Astrocyte (in vitro differentiated cells and primary cell): ENCODE results near the gene CNTN2. TPM values are rescaled to one million over a fixed set of nuclear protein-coding genes. Genes with fewer than 3 reads are reported as not detected.

Source experiments
- DNase-seq: peaks from one replicate; pipeline ENCODE4 v3.0.0-alpha.2; 2010; ENCODE audit warnings: low read depth
- FAIRE-seq: peaks from 2 replicates; lab custom pipeline; 2011; peaks lifted over from hg19 to GRCh38; lab: Jason Lieb, UNC
- H2AFZ ChIP-seq: 2 replicates; pipeline ENCODE4 v1.6.0; 2012; ENCODE audit warnings: low read depth, low read length, inconsistent platforms
- H3K27ac ChIP-seq: 2 replicates; pipeline ENCODE4 v1.5.1; 2011; ENCODE audit warnings: low read depth, low read length, inconsistent platforms
- H3K27me3 ChIP-seq: 2 replicates; pipeline ENCODE4 v1.6.0; 2011; ENCODE audit warnings: low read length, inconsistent platforms; ENCODE audit not compliant: insufficient read depth
- H3K36me3 ChIP-seq: 2 replicates; pipeline ENCODE4 v1.5.1; 2011; ENCODE audit warnings: low read length, inconsistent platforms; ENCODE audit not compliant: insufficient read depth
- H3K4me1 ChIP-seq: 2 replicates; pipeline ENCODE4 v1.5.1; 2011; ENCODE audit warnings: low read length, inconsistent platforms; ENCODE audit not compliant: insufficient read depth
- H3K4me2 ChIP-seq: 2 replicates; pipeline ENCODE4 v1.6.0; 2012; ENCODE audit warnings: low read length, inconsistent platforms
- H3K4me3 ChIP-seq: 2 replicates; pipeline ENCODE4 v1.5.1; 2011; ENCODE audit warnings: low read depth, mild to moderate bottlenecking, low read length, inconsistent platforms; ENCODE audit not compliant: insufficient read depth
- H3K79me2 ChIP-seq: 2 replicates; pipeline ENCODE4 v1.6.0; 2012; ENCODE audit warnings: mild to moderate bottlenecking, low read length, inconsistent platforms; ENCODE audit not compliant: insufficient read depth
- H3K9ac ChIP-seq: 2 replicates; pipeline ENCODE4 v1.6.0; 2012; ENCODE audit warnings: mild to moderate bottlenecking, low read length, inconsistent platforms
- H3K9me3 ChIP-seq: 2 replicates; pipeline ENCODE4 v1.5.1; 2012; ENCODE audit warnings: low read depth, mild to moderate bottlenecking, low read length, inconsistent platforms; ENCODE audit not compliant: insufficient read depth
- H4K20me1 ChIP-seq: 2 replicates; pipeline ENCODE4 v1.6.0; 2012; ENCODE audit warnings: low read length, inconsistent platforms; ENCODE audit not compliant: insufficient read depth
- H3K27ac Mint-ChIP-seq: one replicate; pipeline ENCODE4 v1.8.0; 2021; ENCODE audit warnings: mild to moderate bottlenecking, mixed read lengths; ENCODE audit not compliant: unreplicated experiment
- H3K27me3 Mint-ChIP-seq: one replicate; pipeline ENCODE4 v1.8.0; 2021; ENCODE audit warnings: low read depth, mixed read lengths; ENCODE audit not compliant: unreplicated experiment
- H3K36me3 Mint-ChIP-seq: one replicate; pipeline ENCODE4 v1.8.0; 2021; ENCODE audit warnings: low read depth, mixed read lengths; ENCODE audit not compliant: unreplicated experiment
- H3K4me1 Mint-ChIP-seq: one replicate; pipeline ENCODE4 v1.8.0; 2021; ENCODE audit warnings: low read depth, mixed read lengths; ENCODE audit not compliant: unreplicated experiment
- H3K4me3 Mint-ChIP-seq: one replicate; pipeline ENCODE4 v1.8.0; 2021; ENCODE audit warnings: mild to moderate bottlenecking, moderate library complexity, mixed read lengths; ENCODE audit not compliant: unreplicated experiment
- H3K9me3 Mint-ChIP-seq: one replicate; pipeline ENCODE4 v1.8.0; 2021; ENCODE audit warnings: mild to moderate bottlenecking, mixed read lengths; ENCODE audit not compliant: unreplicated experiment
- EZH2 ChIP-seq: IDR thresholded peaks from 2 replicates; pipeline ENCODE4 v1.6.1; 2012; ENCODE audit warnings: mild to moderate bottlenecking, low read length, inconsistent platforms; ENCODE audit not compliant: insufficient read depth
- total RNA-seq: library from RNA; stranded (reverse); gene quantifications from 2 replicates; pipeline ENCODE4 v1.2.1, GENCODE V29; 2021
- TF ChIP-seq, protein P1 (sequence below): IDR thresholded peaks from 2 replicates; pipeline ENCODE4 v1.5.1; 2011; ENCODE audit warnings: low read depth, mild to moderate bottlenecking, inconsistent platforms, low read length, moderate library complexity; ENCODE audit not compliant: insufficient read depth

The CNTN2 gene
- total RNA-seq, 1 donor from 2014 or later = 0.23 TPM

DNA sequence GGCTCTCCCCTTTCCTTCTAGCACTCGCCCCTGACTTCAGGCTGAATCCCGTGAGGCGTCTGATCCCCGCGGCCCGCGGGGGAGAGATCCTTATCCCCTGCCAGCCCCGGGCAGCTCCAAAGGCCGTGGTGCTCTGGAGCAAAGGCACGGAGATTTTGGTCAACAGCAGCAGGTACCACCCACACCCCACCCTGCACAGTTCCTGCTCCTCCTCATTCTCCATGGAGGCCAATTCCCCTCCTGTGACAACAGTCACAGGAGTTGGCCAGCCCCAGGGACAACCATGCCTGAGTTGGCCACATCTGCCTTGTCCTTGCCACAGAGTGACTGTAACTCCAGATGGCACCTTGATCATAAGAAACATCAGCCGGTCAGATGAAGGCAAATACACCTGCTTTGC lies 21.3 kb downstream of the CNTN2 start:
- Histone ChIP-seq H2AFZ (no peak overlapping the region), H3K4me2 (no peak overlapping the region), H3K9ac (no peak overlapping the region), H3K79me2 (no peaks in the 10 kb centered on the region), H3K27me3 (no peaks in the 10 kb centered on the region), H4K20me1 (no peaks in the 10 kb centered on the region), H3K36me3 (no peaks in the 10 kb centered on the region), H3K4me1 (no peaks in the 10 kb centered on the region), H3K27ac (no peak overlapping the region), H3K4me3 (no peak overlapping the region), H3K9me3 (no peaks in the 10 kb centered on the region)
- Mint-ChIP-seq H3K4me1 (no peaks in the 10 kb centered on the region), H3K27ac (no peak overlapping the region), H3K4me3 (no peak overlapping the region), H3K36me3 (no peaks in the 10 kb centered on the region), H3K9me3 (no peaks in the 10 kb centered on the region), H3K27me3 (peaks cover 52% of the 10 kb centered on the region)
- TF ChIP-seq, protein P1, sequence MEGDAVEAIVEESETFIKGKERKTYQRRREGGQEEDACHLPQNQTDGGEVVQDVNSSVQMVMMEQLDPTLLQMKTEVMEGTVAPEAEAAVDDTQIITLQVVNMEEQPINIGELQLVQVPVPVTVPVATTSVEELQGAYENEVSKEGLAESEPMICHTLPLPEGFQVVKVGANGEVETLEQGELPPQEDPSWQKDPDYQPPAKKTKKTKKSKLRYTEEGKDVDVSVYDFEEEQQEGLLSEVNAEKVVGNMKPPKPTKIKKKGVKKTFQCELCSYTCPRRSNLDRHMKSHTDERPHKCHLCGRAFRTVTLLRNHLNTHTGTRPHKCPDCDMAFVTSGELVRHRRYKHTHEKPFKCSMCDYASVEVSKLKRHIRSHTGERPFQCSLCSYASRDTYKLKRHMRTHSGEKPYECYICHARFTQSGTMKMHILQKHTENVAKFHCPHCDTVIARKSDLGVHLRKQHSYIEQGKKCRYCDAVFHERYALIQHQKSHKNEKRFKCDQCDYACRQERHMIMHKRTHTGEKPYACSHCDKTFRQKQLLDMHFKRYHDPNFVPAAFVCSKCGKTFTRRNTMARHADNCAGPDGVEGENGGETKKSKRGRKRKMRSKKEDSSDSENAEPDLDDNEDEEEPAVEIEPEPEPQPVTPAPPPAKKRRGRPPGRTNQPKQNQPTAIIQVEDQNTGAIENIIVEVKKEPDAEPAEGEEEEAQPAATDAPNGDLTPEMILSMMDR = no peak
- TF ChIP-seq EZH2 = no peak
- no peak for DNase-seq
- FAIRE-seq = no peak

- no peak overlapping the region for H3K4me3 ChIP-seq
- H4K20me1 ChIP-seq = no peaks in the 10 kb centered on the region
- DNase-seq (no peak), FAIRE-seq (no peak)
- no peaks in the 10 kb centered on the region for H3K27me3 ChIP-seq
- no peak overlapping the region for H3K27ac ChIP-seq
- H3K9me3 ChIP-seq = no peaks in the 10 kb centered on the region
- H3K4me1 Mint-ChIP-seq = no peaks in the 10 kb centered on the region
- H3K4me1 ChIP-seq = no peaks in the 10 kb centered on the region
- no peak overlapping the region for H3K4me2 ChIP-seq
- no peaks in the 10 kb centered on the region for H3K36me3 Mint-ChIP-seq
- TF ChIP-seq, protein P1 = no peak
- no peak for TF ChIP-seq EZH2
- no peak overlapping the region for H2AFZ ChIP-seq
- H3K9ac ChIP-seq = no peak overlapping the region
- no peaks in the 10 kb centered on the region for H3K36me3 ChIP-seq
- H3K79me2 ChIP-seq = no peaks in the 10 kb centered on the region
- H3K27ac Mint-ChIP-seq = no peak overlapping the region
- no peak overlapping the region for H3K4me3 Mint-ChIP-seq
- H3K27me3 Mint-ChIP-seq = peaks cover 49% of the 10 kb centered on the region
- no peaks in the 10 kb centered on the region for H3K9me3 Mint-ChIP-seq
Observed at GRCh38 chr1:205064741-205065316, 21.8 kb downstream of the CNTN2 start.

DNA sequence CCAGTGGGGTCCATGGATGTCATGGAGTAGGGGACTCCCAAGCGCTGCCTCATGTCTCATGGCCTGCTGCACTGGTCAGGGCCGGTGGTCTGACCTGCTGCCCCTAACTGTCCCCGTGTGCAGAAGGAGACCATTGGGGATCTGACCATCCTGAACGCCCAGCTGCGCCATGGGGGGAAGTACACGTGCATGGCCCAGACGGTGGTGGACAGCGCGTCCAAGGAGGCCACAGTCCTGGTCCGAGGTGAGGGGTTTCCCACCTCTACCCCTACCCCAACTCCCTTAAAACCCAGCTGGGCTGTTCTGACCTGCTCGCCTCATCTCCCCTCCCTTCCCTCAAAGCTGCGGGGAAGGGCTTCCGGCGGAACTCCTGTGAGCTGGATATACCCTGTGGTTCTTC lies 22.7 kb downstream of the CNTN2 start:
- Mint-ChIP-seq H3K9me3 (no peaks in the 10 kb centered on the region), H3K4me3 (no peak overlapping the region), H3K4me1 (no peaks in the 10 kb centered on the region), H3K27me3 (peaks cover 47% of the 10 kb centered on the region), H3K36me3 (no peaks in the 10 kb centered on the region), H3K27ac (no peak overlapping the region)
- no peak for DNase-seq
- Histone ChIP-seq H4K20me1 (no peaks in the 10 kb centered on the region), H3K79me2 (no peaks in the 10 kb centered on the region), H3K4me2 (no peak overlapping the region), H2AFZ (no peak overlapping the region), H3K9me3 (no peaks in the 10 kb centered on the region), H3K4me3 (no peak overlapping the region), H3K36me3 (no peaks in the 10 kb centered on the region), H3K27ac (no peak overlapping the region), H3K4me1 (no peaks in the 10 kb centered on the region), H3K9ac (no peak overlapping the region), H3K27me3 (no peaks in the 10 kb centered on the region)
- TF ChIP-seq EZH2 = no peak
- TF ChIP-seq, protein P1 = no peak
- no peak for FAIRE-seq
